HCT116 (cell line): ENCODE results near the gene STXBP5.

Experiments used
- CTCF ChIP-seq, 3 experiments: fragments of 200-600 bp in 1 of 3; sonication (generic) in 1 of 3; IDR thresholded peaks in 2 of 3; conservative IDR thresholded peaks in 1 of 3; 2 replicates each; pipeline ENCODE4 v1.5.1; 2012 to 2017; ENCODE audit warnings: low read depth in 2 of 3, low read length in 2 of 3, antibody characterized with exemption in 1 of 3, borderline replicate concordance in 1 of 3, control low read depth in 1 of 3, mild to moderate bottlenecking in 1 of 3, mixed read lengths in 1 of 3, mixed run types in 1 of 3, moderate library complexity in 1 of 3; ENCODE audit not compliant: insufficient read depth in 1 of 3
- EGR1 ChIP-seq: IDR thresholded peaks from 2 replicates; pipeline ENCODE4 v1.6.1; 2012; ENCODE audit warnings: low read depth
- POLR2AphosphoS5 ChIP-seq: IDR thresholded peaks from 2 replicates; pipeline ENCODE4 v1.6.1; 2011; ENCODE audit warnings: mild to moderate bottlenecking, low read depth, low read length, moderate library complexity
- SIN3A ChIP-seq: IDR thresholded peaks from 2 replicates; pipeline ENCODE4 v1.6.1; 2012; ENCODE audit warnings: low read depth
- ZBTB33 ChIP-seq: IDR thresholded peaks from 2 replicates; pipeline ENCODE4 v1.6.1; 2011; ENCODE audit warnings: mild to moderate bottlenecking, low read length, moderate library complexity; ENCODE audit not compliant: insufficient replicate concordance; ENCODE audit errors: extremely low read depth
- ZNF274 ChIP-seq: fragments of 200-500 bp; sonication (Bioruptor generic); IDR thresholded peaks from 2 replicates; pipeline ENCODE4 v1.6.1; 2014; ENCODE audit warnings: mild to moderate bottlenecking, low read depth, low read length, inconsistent platforms

GRCh38 chr6:147299035-147299434 is 94.8 kb downstream of the STXBP5 start:
- TF ChIP-seq CTCF (IDR thresholded peaks at IDR 0.05 in 2 of 3, conservative IDR thresholded peaks at IDR 0.05 in 1 of 3; ENCODE audit: borderline replicate concordance in 1 of 3, insufficient read depth in 1 of 3, low read depth in 2 of 3, low read length in 2 of 3) (no peak), SIN3A (no peak), EGR1 (no peak), POLR2AphosphoS5 (no peak), ZNF274 (no peak), ZBTB33 (no peak)
